ENCODE results near the gene UBL3. TPM values are rescaled to one million over a fixed set of nuclear protein-coding genes. Genes with fewer than 3 reads are reported as not detected.

Gene UBL3
- total RNA-seq, 2 donors from 2014 or later = 36.3 to 38.2 TPM

DNA sequence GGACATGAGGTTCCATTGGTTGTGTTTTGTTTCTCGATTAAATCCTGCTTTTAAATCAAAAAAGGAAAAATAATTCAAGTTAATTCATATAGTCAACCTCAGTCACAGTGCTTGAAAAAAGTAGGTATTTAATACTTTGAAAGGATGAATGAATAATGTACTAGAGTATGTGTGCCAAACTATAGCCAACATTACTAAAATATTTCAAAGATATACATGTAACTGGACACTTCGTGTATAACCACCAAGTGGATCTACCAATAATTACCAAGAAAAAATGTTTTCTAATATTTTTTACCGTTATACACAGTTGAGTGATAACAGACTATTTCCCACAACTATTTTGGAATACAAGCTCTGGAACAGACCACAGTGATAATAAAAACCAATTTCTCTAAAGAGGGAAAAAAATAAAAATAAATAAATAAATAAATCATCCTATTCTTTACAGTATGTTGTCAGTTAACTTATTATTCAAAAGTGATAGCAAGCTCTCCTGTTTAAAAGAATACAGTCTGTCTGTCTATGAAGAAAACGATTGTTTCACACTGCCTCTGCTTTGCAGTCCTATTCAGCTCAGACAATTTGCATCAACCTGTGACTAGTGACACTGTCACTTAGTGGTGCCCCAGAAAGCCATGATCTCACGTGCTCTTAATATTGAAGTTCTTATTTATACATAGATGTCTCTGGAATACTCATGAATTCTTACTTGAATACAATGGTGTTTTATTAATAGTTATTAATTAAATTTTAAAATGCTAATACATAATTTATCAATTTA lies 58.2 kb downstream of the UBL3 start:
- H3K4me1 ChIP-seq (replicated peaks) = no peaks in the 10 kb centered on the region
- H3K27ac ChIP-seq = no peak overlapping the region
- H3K36me3 ChIP-seq = no peaks in the 10 kb centered on the region
- H3K9me3 ChIP-seq = no peaks in the 10 kb centered on the region
- no peak for DNase-seq (ENCODE audit: low spot score)
- no peaks in the 10 kb centered on the region for H3K27me3 ChIP-seq (replicated peaks; ENCODE audit: insufficient read depth)
- no peak overlapping the region for H3K4me3 ChIP-seq
- intact Hi-C loops (cut with DNase I) = no loop called here
- TF ChIP-seq POLR2A (IDR thresholded peaks at IDR 0.05) = no peak
- no peak for TF ChIP-seq POLR2AphosphoS5 (IDR thresholded peaks at IDR 0.05)
- TF ChIP-seq, protein P1, sequence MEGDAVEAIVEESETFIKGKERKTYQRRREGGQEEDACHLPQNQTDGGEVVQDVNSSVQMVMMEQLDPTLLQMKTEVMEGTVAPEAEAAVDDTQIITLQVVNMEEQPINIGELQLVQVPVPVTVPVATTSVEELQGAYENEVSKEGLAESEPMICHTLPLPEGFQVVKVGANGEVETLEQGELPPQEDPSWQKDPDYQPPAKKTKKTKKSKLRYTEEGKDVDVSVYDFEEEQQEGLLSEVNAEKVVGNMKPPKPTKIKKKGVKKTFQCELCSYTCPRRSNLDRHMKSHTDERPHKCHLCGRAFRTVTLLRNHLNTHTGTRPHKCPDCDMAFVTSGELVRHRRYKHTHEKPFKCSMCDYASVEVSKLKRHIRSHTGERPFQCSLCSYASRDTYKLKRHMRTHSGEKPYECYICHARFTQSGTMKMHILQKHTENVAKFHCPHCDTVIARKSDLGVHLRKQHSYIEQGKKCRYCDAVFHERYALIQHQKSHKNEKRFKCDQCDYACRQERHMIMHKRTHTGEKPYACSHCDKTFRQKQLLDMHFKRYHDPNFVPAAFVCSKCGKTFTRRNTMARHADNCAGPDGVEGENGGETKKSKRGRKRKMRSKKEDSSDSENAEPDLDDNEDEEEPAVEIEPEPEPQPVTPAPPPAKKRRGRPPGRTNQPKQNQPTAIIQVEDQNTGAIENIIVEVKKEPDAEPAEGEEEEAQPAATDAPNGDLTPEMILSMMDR (IDR thresholded peaks at IDR 0.05) = no peak
- 91% methylated on average over 5 of the region's 5 CpGs for WGBS

DNA sequence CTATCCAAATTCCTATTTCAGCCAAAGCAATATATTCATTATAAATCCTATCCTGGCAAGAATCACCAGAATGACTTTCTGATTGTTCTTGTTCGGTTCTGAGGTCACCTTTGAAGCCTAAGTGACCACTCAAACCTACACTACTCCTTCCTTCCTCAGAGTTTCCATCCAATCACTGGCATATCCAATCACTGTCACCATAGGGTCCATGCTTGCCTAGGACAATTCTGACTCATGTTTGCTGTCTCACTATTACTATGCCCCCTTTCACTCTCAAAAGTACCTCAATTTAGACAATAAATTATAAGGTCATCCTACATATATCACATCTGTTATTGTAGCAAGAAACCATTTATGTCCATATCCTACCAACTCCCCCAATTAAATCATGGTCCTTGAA lies 58.9 kb downstream of the UBL3 start:
- DNase-seq (ENCODE audit: low spot score) = no peak
- H3K4me3 ChIP-seq = no peak overlapping the region
- H3K27ac ChIP-seq = no peak overlapping the region
- TF ChIP-seq, protein P1 (IDR thresholded peaks at IDR 0.05) = no peak
- TF ChIP-seq POLR2AphosphoS5 (IDR thresholded peaks at IDR 0.05) (no peak), POLR2A (IDR thresholded peaks at IDR 0.05) (no peak)
- WGBS = 79% methylated on average over 1 of the region's 1 CpG
- H3K9me3 ChIP-seq = no peaks in the 10 kb centered on the region
- H3K36me3 ChIP-seq = no peaks in the 10 kb centered on the region
- intact Hi-C loops (cut with DNase I) = no loop called here
- no peaks in the 10 kb centered on the region for H3K27me3 ChIP-seq (replicated peaks; ENCODE audit: insufficient read depth)
- no peaks in the 10 kb centered on the region for H3K4me1 ChIP-seq (replicated peaks)

DNA sequence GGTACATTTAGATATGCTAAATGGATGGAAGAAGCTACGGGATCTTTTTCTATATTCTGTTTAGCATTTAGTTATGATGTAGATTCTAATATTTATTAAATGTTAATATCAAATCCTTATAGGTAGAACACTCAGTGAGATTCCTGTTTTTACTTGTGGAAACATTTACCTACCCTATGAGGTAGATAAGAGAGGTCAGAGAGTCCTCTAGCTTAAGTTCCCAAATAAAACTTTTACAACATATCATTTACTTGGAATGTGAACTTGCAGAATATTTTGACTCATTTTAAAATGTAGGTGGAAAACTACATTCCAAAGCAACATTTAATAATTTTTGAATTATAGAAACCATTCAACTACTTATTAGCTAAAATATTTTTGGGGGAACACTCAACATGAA lies 63.7 kb downstream of the UBL3 start:
- TF ChIP-seq POLR2AphosphoS5 (IDR thresholded peaks at IDR 0.05) = no peak
- TF ChIP-seq POLR2A (IDR thresholded peaks at IDR 0.05) = no peak
- TF ChIP-seq, protein P1 (IDR thresholded peaks at IDR 0.05) = no peak
- WGBS = 85% methylated on average over 1 of the region's 1 CpG
- intact Hi-C loops (cut with DNase I) = no loop called here
- Histone ChIP-seq H3K36me3 (no peaks in the 10 kb centered on the region), H3K27ac (no peak overlapping the region), H3K4me1 (replicated peaks) (no peaks in the 10 kb centered on the region), H3K4me3 (no peak overlapping the region), H3K27me3 (replicated peaks; ENCODE audit: insufficient read depth) (no peaks in the 10 kb centered on the region), H3K9me3 (no peaks in the 10 kb centered on the region)
- no peak for DNase-seq (ENCODE audit: low spot score)

DNA sequence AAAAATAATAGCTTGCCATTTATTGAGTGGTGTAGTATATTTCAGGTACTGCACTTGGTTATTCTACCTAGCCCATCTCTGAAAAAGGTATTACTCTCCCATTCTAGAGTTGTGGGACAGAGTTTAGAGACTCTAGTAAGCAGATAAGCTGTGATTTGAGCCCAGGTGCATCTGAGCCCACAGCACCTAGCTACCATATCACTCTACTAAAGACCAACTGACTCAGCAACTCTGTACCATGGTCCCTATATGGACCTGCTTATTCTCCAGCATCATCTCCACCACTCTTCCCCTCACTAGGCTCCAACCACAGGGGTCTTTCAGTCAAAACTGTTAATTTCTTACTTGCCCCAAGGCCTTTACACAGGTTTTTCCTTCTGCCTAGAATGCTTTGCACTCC lies 64.4 kb downstream of the UBL3 start:
- intact Hi-C loops (cut with DNase I) = no loop called here
- no peaks in the 10 kb centered on the region for H3K27me3 ChIP-seq (replicated peaks; ENCODE audit: insufficient read depth)
- TF ChIP-seq, protein P1 (IDR thresholded peaks at IDR 0.05) = no peak
- TF ChIP-seq POLR2AphosphoS5 (IDR thresholded peaks at IDR 0.05) (no peak), POLR2A (IDR thresholded peaks at IDR 0.05) (no peak)
- no peaks in the 10 kb centered on the region for H3K9me3 ChIP-seq
- H3K27ac ChIP-seq = no peak overlapping the region
- no peaks in the 10 kb centered on the region for H3K36me3 ChIP-seq
- DNase-seq (ENCODE audit: low spot score) = no peak
- H3K4me1 ChIP-seq (replicated peaks) = no peaks in the 10 kb centered on the region
- H3K4me3 ChIP-seq = no peak overlapping the region

DNA sequence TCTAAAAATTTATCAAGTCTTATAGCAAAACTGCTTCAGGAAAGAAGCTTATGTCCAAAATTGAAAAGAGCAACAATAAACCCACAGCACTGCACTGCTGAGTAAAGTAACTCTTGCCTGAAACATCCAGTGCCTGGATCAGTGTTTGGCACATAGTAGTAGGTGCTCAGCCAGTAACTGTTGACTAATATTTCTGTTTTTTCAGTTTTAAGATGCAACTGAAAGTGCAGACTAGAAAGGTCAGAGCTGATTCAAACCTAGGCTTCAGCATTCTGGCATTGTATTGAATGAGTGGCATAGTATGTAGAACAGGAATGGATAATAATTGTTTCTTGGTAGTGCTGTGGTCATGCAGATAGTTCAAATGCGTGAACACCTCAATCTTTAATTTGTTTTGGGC lies 67.6 kb downstream of the UBL3 start:
- H3K4me1 ChIP-seq (replicated peaks) = no peaks in the 10 kb centered on the region
- H3K27me3 ChIP-seq (replicated peaks; ENCODE audit: insufficient read depth) = no peaks in the 10 kb centered on the region
- no peak overlapping the region for H3K27ac ChIP-seq
- WGBS = 100% methylated on average over 1 of the region's 1 CpG
- no peak overlapping the region for H3K4me3 ChIP-seq
- intact Hi-C loops (cut with DNase I) = no loop called here
- no peaks in the 10 kb centered on the region for H3K9me3 ChIP-seq
- no peak for TF ChIP-seq POLR2AphosphoS5 (IDR thresholded peaks at IDR 0.05)
- no peak for TF ChIP-seq POLR2A (IDR thresholded peaks at IDR 0.05)
- TF ChIP-seq, protein P1 (IDR thresholded peaks at IDR 0.05) = no peak
- no peak for DNase-seq (ENCODE audit: low spot score)
- H3K36me3 ChIP-seq = no peaks in the 10 kb centered on the region

All from prostate gland (tissue), 2 donors.